H1 (cell line): Measurements from ENCODE around the gene CFP. TPM values are rescaled to one million over a fixed set of nuclear protein-coding genes. Genes with fewer than 3 reads are reported as not detected.

Experiments used
- CTCF ChIA-PET: fragments of 300-600 bp; sonication (Branson Sonifier 250); formaldehyde crosslinking; loops from one replicate; lab custom pipeline; 2021; ENCODE audit not compliant: partially characterized antibody; lab: Charles Lee
- POLR2A ChIA-PET: fragments of 300-600 bp; sonication (Branson Sonifier 250); formaldehyde crosslinking; loops from one replicate; lab custom pipeline; 2021; ENCODE audit warnings: inconsistent platforms; ENCODE audit not compliant: partially characterized antibody; lab: Charles Lee
- DNase-seq, 2 experiments: peaks; one replicate each; pipeline versions ENCODE4 v3.0.0 to v3.0.0-alpha.2; 2010 to 2022; ENCODE audit warnings: low spot score in 2 of 2, low read depth in 1 of 2, mixed read lengths in 1 of 2
- FAIRE-seq: peaks from 2 replicates; lab custom pipeline; 2011; peaks lifted over from hg19 to GRCh38; lab: Jason Lieb, UNC
- H2AFZ ChIP-seq: 2 replicates; pipeline ENCODE4 v1.8.1; 2012; ENCODE audit warnings: low read length, inconsistent platforms
- H2AK5ac ChIP-seq: 2 replicates; pipeline ENCODE4 v1.6.1; 2013; ENCODE audit warnings: low read depth, low read length
- H2BK120ac ChIP-seq: replicated peaks from 2 replicates; pipeline ENCODE3; 2013; ENCODE audit warnings: low read depth, low read length, inconsistent platforms
- H2BK12ac ChIP-seq: 2 replicates; pipeline ENCODE4 v1.6.1; 2013; ENCODE audit warnings: low read depth, low read length
- H2BK15ac ChIP-seq: 2 replicates; pipeline ENCODE4 v1.6.1; 2013; ENCODE audit warnings: low read length
- H2BK20ac ChIP-seq: 2 replicates; pipeline ENCODE4 v1.6.1; 2013; ENCODE audit warnings: low read length
- H2BK5ac ChIP-seq: 2 replicates; pipeline ENCODE4 v1.6.1; 2013; ENCODE audit warnings: low read depth, low read length
- H3K14ac ChIP-seq: 2 replicates; pipeline ENCODE4 v1.6.1; 2013; ENCODE audit warnings: inconsistent platforms; ENCODE audit not compliant: insufficient read length
- H3K18ac ChIP-seq: 2 replicates; pipeline ENCODE4 v1.6.1; 2013; ENCODE audit warnings: low read length; ENCODE audit errors: extremely low read depth
- H3K23ac ChIP-seq: 2 replicates; pipeline ENCODE4 v1.6.1; 2013; ENCODE audit warnings: inconsistent platforms; ENCODE audit not compliant: insufficient read length
- H3K23me2 ChIP-seq: 2 replicates; pipeline ENCODE4 v1.6.1; 2013; ENCODE audit warnings: low read depth, low read length
- H3K27ac ChIP-seq: 2 replicates; pipeline ENCODE4 v1.6.1; 2011; ENCODE audit warnings: low read depth, low read length, inconsistent platforms
- H3K27me3 ChIP-seq, 4 experiments: replicated peaks in 1 of 4; 1 replicate in 1 of 4; 2 replicates in 3 of 4; pipeline versions ENCODE4 v1.6.1 to v1.8.1; 2011 to 2013; ENCODE audit warnings: low read length in 3 of 4, mild to moderate bottlenecking in 3 of 4, inconsistent platforms in 2 of 4, mixed read lengths in 2 of 4, moderate library complexity in 1 of 4; ENCODE audit not compliant: control insufficient read depth in 3 of 4, insufficient read depth in 3 of 4; ENCODE audit errors: extremely low read depth in 1 of 4
- H3K36me3 ChIP-seq, 4 experiments: 2 replicates each; pipeline versions ENCODE4 v1.6.1 to v1.8.1; 2011 to 2013; ENCODE audit warnings: mild to moderate bottlenecking in 4 of 4, low read length in 3 of 4, moderate library complexity in 2 of 4, control low read depth in 1 of 4, inconsistent platforms in 1 of 4; ENCODE audit not compliant: insufficient read depth in 4 of 4, control insufficient read depth in 2 of 4
- H3K4ac ChIP-seq: replicated peaks from 2 replicates; pipeline ENCODE3; 2013; ENCODE audit warnings: low read length, low read depth, mixed read lengths, inconsistent platforms; ENCODE audit not compliant: insufficient read length
- H3K4me1 ChIP-seq, 4 experiments: replicated peaks in 1 of 4; 1 replicate in 1 of 4; 2 replicates in 3 of 4; pipeline versions ENCODE4 v1.6.1 to v1.8.1; 2011 to 2013; ENCODE audit warnings: low read length in 3 of 4, inconsistent platforms in 2 of 4, mixed read lengths in 1 of 4; ENCODE audit not compliant: insufficient read depth in 4 of 4, control insufficient read depth in 3 of 4
- H3K4me2 ChIP-seq, 2 experiments: 2 replicates each; pipeline versions ENCODE4 v1.6.1 to v1.8.1; 2011 to 2013; ENCODE audit warnings: low read depth in 2 of 2, low read length in 2 of 2, control low read depth in 1 of 2, inconsistent platforms in 1 of 2, mild to moderate bottlenecking in 1 of 2; ENCODE audit not compliant: insufficient read depth in 1 of 2
- H3K4me3 ChIP-seq, 4 experiments: fragments of 200-600, 300-600 bp in 1 of 4; sonication (generic), shearing (Covaris generic), sonication (Bioruptor Twin) in 1 of 4; 2 replicates each; pipeline versions ENCODE4 v1.5.1 to v1.8.1; 2011 to 2016; ENCODE audit warnings: low read length in 4 of 4, low read depth in 3 of 4, control low read depth in 2 of 4, inconsistent platforms in 2 of 4, mild to moderate bottlenecking in 2 of 4, mixed read lengths in 1 of 4, moderate library complexity in 1 of 4; ENCODE audit not compliant: insufficient read depth in 2 of 4; ENCODE audit errors: extremely low read depth in 1 of 4
- H3K56ac ChIP-seq: replicated peaks from 2 replicates; pipeline ENCODE3; 2013; ENCODE audit warnings: low read depth, mild to moderate bottlenecking, mixed read lengths, low read length, inconsistent platforms; ENCODE audit not compliant: insufficient read length
- H3K79me1 ChIP-seq: 2 replicates; pipeline ENCODE4 v1.6.1; 2013; ENCODE audit warnings: low read depth, low read length, control low read depth
- H3K79me2 ChIP-seq, 2 experiments: 2 replicates each; pipeline versions ENCODE4 v1.6.1 to v1.8.1; 2012 to 2013; ENCODE audit warnings: low read length in 2 of 2, mild to moderate bottlenecking in 2 of 2, inconsistent platforms in 1 of 2; ENCODE audit not compliant: insufficient read depth in 2 of 2, control insufficient read depth in 1 of 2
- H3K9ac ChIP-seq, 4 experiments: replicated peaks in 1 of 4; 1 replicate in 1 of 4; 2 replicates in 3 of 4; pipeline versions ENCODE4 v1.6.1 to v1.8.1; 2011 to 2013; ENCODE audit warnings: low read depth in 3 of 4, low read length in 3 of 4, control low read depth in 2 of 4, mild to moderate bottlenecking in 2 of 4, moderate library complexity in 2 of 4, inconsistent platforms in 1 of 4; ENCODE audit errors: extremely low read depth in 1 of 4
- H3K9me3 ChIP-seq, 2 experiments: 2 replicates each; pipeline versions ENCODE4 v1.6.1 to v1.8.1; 2012 to 2013; ENCODE audit warnings: mild to moderate bottlenecking in 2 of 2, moderate library complexity in 2 of 2, control low read depth in 1 of 2, inconsistent platforms in 1 of 2, low read depth in 1 of 2, low read length in 1 of 2, mixed read lengths in 1 of 2; ENCODE audit not compliant: insufficient read depth in 2 of 2
- H4K20me1 ChIP-seq, 2 experiments: replicated peaks in 1 of 2; 2 replicates each; pipeline versions ENCODE3 to v1.8.1; 2011 to 2013; ENCODE audit warnings: inconsistent platforms in 2 of 2, low read length in 2 of 2, mild to moderate bottlenecking in 1 of 2; ENCODE audit not compliant: insufficient read depth in 2 of 2, control insufficient read depth in 1 of 2
- H4K5ac ChIP-seq: 2 replicates; pipeline ENCODE4 v1.6.1; 2013; ENCODE audit warnings: low read length, low read depth, mixed read lengths, inconsistent platforms; ENCODE audit not compliant: insufficient read length
- H4K8ac ChIP-seq: 2 replicates; pipeline ENCODE4 v1.8.0; 2013; ENCODE audit warnings: mild to moderate bottlenecking, moderate library complexity, low read length, inconsistent platforms; ENCODE audit not compliant: insufficient read depth; ENCODE audit errors: extremely low read depth
- H4K91ac ChIP-seq: replicated peaks from 2 replicates; pipeline ENCODE3; 2013; ENCODE audit warnings: low read length, mixed read lengths, inconsistent platforms; ENCODE audit not compliant: insufficient read length
- CBX5 ChIP-seq: fragments of 300-800, 300-1000 bp; sonication (generic); IDR thresholded peaks from 2 replicates; pipeline ENCODE4 v1.7.1; 2016; ENCODE audit warnings: antibody characterized with exemption, low read length, low read depth
- CBX8 ChIP-seq: fragments of 300-800, 300-1000 bp; sonication (generic); IDR thresholded peaks from 2 replicates; pipeline ENCODE4 v1.7.1; 2016; ENCODE audit warnings: low read depth, low read length, borderline replicate concordance
- CTCF ChIP-seq, 3 experiments: IDR thresholded peaks; 1 replicate in 2 of 3; 2 replicates in 1 of 3; pipeline versions ENCODE4 v1.5.1 to v1.6.1; 2011; ENCODE audit warnings: low read length in 3 of 3, mild to moderate bottlenecking in 3 of 3, inconsistent platforms in 2 of 3, low read depth in 1 of 3, moderate library complexity in 1 of 3; ENCODE audit not compliant: insufficient read depth in 1 of 3; ENCODE audit errors: control extremely low read depth in 1 of 3
- KDM4A ChIP-seq: IDR thresholded peaks from one replicate; pipeline ENCODE4 v1.7.1; 2012; ENCODE audit warnings: low read depth, mild to moderate bottlenecking, moderate library complexity, low read length, inconsistent platforms; ENCODE audit not compliant: severe bottlenecking
- MAX ChIP-seq: IDR thresholded peaks from 2 replicates; pipeline ENCODE4 v1.6.1; 2012; ENCODE audit warnings: inconsistent platforms
- SIRT6 ChIP-seq: IDR thresholded peaks from one replicate; pipeline ENCODE4 v1.7.1; 2012; ENCODE audit warnings: low read length, inconsistent platforms
- SP1 ChIP-seq: IDR thresholded peaks from 2 replicates; pipeline ENCODE4 v1.6.1; 2011; ENCODE audit warnings: low read depth, low read length
- SP2 ChIP-seq: IDR thresholded peaks from 2 replicates; pipeline ENCODE4 v1.6.1; 2012; ENCODE audit warnings: mild to moderate bottlenecking, low read length, inconsistent platforms
- SP4 ChIP-seq: IDR thresholded peaks from 2 replicates; pipeline ENCODE4 v1.6.1; 2012; ENCODE audit warnings: low read length, inconsistent platforms
- SRF ChIP-seq: IDR thresholded peaks from 2 replicates; pipeline ENCODE4 v1.6.1; 2011; ENCODE audit warnings: mild to moderate bottlenecking, low read depth, low read length, moderate library complexity
- WGBS, 2 experiments: shearing (Covaris generic) in 1 of 2; methylation state at CpG; one replicate each; pipeline versions ENCODE4 v1.1.6 to v1.1.7; 2013 to 2015; ENCODE audit warnings: low lambda C conversion rate in 2 of 2, mixed read lengths in 2 of 2, inconsistent platforms in 1 of 2, low coverage in 1 of 2, missing lambda C conversion rate in 1 of 2; ENCODE audit not compliant: insufficient replicate concordance in 2 of 2, insufficient coverage in 1 of 2, insufficient read length in 1 of 2; ENCODE audit errors: extremely low coverage in 1 of 2, missing lambda C conversion rate in 1 of 2; 5-methylcytosine and 5-hydroxymethylcytosine counted together
- polyA plus RNA-seq, 7 experiments: library from polyadenylated mRNA; depleted of rRNA in 3 of 7; stranded (reverse) in 5 of 7; unstranded in 2 of 7; fragments of >200 nt in 5 of 7; fragments of 200-250 nt in 2 of 7; gene quantifications; 1 replicate in 5 of 7; 2 replicates in 1 of 7; 4 replicates in 1 of 7; pipeline versions ENCODE4 v1.2.1 to v1.2.3, GENCODE V29; 2011 to 2013; ENCODE audit warnings: missing spikeins in 2 of 7, mixed read lengths in 2 of 7
- total RNA-seq: library from RNA; stranded (reverse); fragmentation: NEBNext Ultra II Directional; extraction: Animal tissue kit (Norgen Biotek cat#: 25700); gene quantifications from 2 replicates; pipeline ENCODE4 v1.2.1, GENCODE V29; 2021

Gene CFP
- total and polyA plus RNA-seq, 2 of the 8 experiments (the other 6 are each of a cell fraction or from before 2014, with no cell fraction given): 0.76 to 2.2 TPM

DNA sequence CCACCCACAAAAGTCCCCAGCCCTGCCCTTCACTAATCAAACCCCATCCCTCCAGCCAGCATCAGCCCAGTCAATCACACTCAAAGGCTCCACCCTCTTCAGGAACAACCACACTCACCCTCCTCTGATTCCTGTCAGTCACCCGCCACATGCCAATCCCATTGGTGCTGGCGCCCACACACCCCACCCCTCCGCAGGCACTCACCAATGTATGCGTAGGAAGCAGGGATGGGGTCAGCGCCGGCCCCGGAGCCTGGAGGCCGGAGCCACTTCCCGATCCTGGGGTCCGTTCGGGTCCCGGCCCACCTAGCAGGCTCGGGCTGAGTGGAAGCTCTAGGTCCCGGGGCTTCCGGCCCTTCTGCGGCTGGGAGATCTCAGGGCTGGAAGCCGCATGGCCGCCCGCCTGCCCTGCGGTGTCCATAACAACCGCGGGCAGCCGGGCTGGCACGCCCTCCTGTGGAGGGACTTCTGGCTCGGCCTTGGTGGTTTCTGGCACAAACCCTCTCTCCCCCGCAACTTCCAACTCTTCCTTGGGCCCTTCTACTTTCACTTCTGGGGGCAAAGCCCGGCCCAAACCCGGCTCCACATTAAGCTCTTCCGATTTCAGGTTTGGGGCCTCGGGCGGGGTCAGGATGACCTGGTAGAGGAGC is 7.9 kb upstream of the CFP start:
- H3K18ac ChIP-seq: no peak overlapping the region
- no peak overlapping the region for H2BK15ac ChIP-seq
- no peak overlapping the region for H2AFZ ChIP-seq
- no peak overlapping the region for H3K56ac ChIP-seq
- H2BK12ac ChIP-seq: no peak overlapping the region
- H3K14ac ChIP-seq: no peak overlapping the region
- ChIA-PET CTCF (interaction anchor here (1.0 to 1.9 kb wide), 3 partner anchors 9 to 23 kb away, joined by 3 to 7 read pairs (median 4); no protein-coding TSS in a partner anchor), POLR2A (interaction anchor here (0.7 kb wide), 1 partner anchor 56 kb away, joined by 3 read pairs; no protein-coding TSS in a partner anchor)
- H3K79me1 ChIP-seq: no peaks in the 10 kb centered on the region
- peaks cover 2 to 39% (median 24%) of the 10 kb centered on the region in 4 experiments; a peak in 6 of 8 replicates for H3K36me3 ChIP-seq
- H4K20me1 ChIP-seq: no peaks in the 10 kb centered on the region
- H4K91ac ChIP-seq: no peak overlapping the region
- H2AK5ac ChIP-seq: no peak overlapping the region
- no peak overlapping the region for H2BK5ac ChIP-seq
- H2BK20ac ChIP-seq: no peak overlapping the region
- no peak overlapping the region for H3K4ac ChIP-seq
- peak; percentile 90 for FAIRE-seq
- peaks cover 0 to 3% (median 0%) of the 10 kb centered on the region in 4 experiments; a peak in 1 of 7 replicates for H3K4me1 ChIP-seq
- H3K27ac ChIP-seq: no peak overlapping the region; the same call in 1 of the 2 replicates
- H3K27me3 ChIP-seq: no peaks in the 10 kb centered on the region
- peaks cover 5 to 6% of the 10 kb centered on the region in 2 experiments; a peak in 2 of 4 replicates for H3K9me3 ChIP-seq
- peak overlapping the region; percentile 14 to 53 (median 24); a peak in 4 of 8 replicates for H3K4me3 ChIP-seq
- H4K8ac ChIP-seq: no peak overlapping the region
- no peak for DNase-seq
- H3K23me2 ChIP-seq: no peaks in the 10 kb centered on the region; the same call in 1 of the 2 replicates
- 42% methylated on average over 13 of the region's 31 CpGs; no CpG with 5 or more reads in 1 of the 2 experiments for WGBS, 2 experiments
- H2BK120ac ChIP-seq: no peak overlapping the region
- no peaks in the 10 kb centered on the region for H3K79me2 ChIP-seq
- H3K4me2 ChIP-seq: peak overlapping the region in 1 of 2 experiments; percentile 22; a peak in 2 of 4 replicates
- no peak overlapping the region for H4K5ac ChIP-seq
- H3K23ac ChIP-seq: no peak overlapping the region
- H3K9ac ChIP-seq: no peak overlapping the region; a peak in 1 of 7 replicates
- peak in 2 of 3 experiments; percentile 7 to 15; a peak in 2 of 4 replicates for TF ChIP-seq CTCF (IDR thresholded peaks at IDR 0.05; ENCODE audit: control extremely low read depth in 1 of 3, insufficient read depth in 1 of 3, low read depth in 1 of 3, low read length in 3 of 3)
- no peak for TF ChIP-seq SIRT6
- TF ChIP-seq SP4: no peak
- TF ChIP-seq SP2: peak; percentile 26; the same call in 1 of the 2 replicates
- no peak for TF ChIP-seq CBX5
- peak; percentile 67; the same call in 1 of the 2 replicates for TF ChIP-seq SP1
- TF ChIP-seq KDM4A: no peak
- no peak for TF ChIP-seq SRF
- TF ChIP-seq MAX: no peak
- no peak for TF ChIP-seq CBX8
